ENCODE data around the gene TMEM271.

- TF ChIP-seq POLR2A (IDR thresholded peaks at IDR 0.05; ENCODE audit: low read depth, low read length), result no peak
- no peak for TF ChIP-seq POLR2AphosphoS5 (IDR thresholded peaks at IDR 0.05; ENCODE audit: low read depth, low read length)
- TF ChIP-seq TAF1 (IDR thresholded peaks at IDR 0.05; ENCODE audit: borderline replicate concordance, low read depth, low read length), result no peak
These were observed 2.7 kb upstream of the TMEM271 start for GRCh38 chr4:578451-579443.
